ENCODE data around the gene PNKD.

DNA sequence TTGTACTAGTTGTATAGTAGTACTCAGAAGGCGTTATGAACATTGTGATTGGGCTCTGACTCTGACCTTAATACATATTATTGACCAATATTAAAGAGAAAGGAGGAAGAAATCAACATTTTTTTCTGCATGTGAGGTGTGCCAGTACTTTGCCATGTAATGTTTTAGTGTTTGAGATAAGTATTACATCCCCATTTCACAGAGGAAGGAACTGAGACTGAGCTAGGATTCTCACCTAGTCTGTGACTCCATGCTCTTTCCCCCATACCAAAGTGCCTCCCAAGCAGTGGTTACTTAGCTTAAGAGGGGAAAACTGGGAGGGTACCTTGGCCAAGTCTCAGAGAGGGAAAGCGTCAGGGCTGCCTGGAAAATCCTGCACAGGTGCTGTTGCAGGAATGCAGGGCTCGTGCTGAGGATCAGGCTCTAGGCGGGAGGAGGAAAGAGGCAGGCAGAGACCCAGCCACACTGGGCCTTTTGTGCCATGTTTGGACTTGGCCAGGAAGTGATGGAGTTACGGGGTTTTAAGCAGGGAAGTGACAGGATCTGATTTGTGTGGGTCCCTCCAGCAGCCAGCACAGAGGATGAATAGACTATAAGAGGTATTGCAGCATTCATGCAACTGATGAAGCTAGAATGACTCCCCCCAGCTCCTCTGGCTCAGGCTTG is 1.7 kb downstream of the PNKD start:
- TF ChIP-seq EP300 (IDR thresholded peaks at IDR 0.05) (no peak), POLR2A (IDR thresholded peaks at IDR 0.05) (no peak)
